GM18520 (cell line): ENCODE data around the gene MAGOH.
"Not testable (repeated sequence)": the region's sequence is repeated elsewhere in the genome, so short reads cannot be mapped to it uniquely, and the experiment has no call there.

Source experiments
- ATAC-seq: cut with Tn5 transposase; IDR thresholded peaks from one replicate; pipeline ENCODE4 v1.9.1; 2021; ENCODE audit not compliant: unreplicated experiment

Gene MAGOH

DNA sequence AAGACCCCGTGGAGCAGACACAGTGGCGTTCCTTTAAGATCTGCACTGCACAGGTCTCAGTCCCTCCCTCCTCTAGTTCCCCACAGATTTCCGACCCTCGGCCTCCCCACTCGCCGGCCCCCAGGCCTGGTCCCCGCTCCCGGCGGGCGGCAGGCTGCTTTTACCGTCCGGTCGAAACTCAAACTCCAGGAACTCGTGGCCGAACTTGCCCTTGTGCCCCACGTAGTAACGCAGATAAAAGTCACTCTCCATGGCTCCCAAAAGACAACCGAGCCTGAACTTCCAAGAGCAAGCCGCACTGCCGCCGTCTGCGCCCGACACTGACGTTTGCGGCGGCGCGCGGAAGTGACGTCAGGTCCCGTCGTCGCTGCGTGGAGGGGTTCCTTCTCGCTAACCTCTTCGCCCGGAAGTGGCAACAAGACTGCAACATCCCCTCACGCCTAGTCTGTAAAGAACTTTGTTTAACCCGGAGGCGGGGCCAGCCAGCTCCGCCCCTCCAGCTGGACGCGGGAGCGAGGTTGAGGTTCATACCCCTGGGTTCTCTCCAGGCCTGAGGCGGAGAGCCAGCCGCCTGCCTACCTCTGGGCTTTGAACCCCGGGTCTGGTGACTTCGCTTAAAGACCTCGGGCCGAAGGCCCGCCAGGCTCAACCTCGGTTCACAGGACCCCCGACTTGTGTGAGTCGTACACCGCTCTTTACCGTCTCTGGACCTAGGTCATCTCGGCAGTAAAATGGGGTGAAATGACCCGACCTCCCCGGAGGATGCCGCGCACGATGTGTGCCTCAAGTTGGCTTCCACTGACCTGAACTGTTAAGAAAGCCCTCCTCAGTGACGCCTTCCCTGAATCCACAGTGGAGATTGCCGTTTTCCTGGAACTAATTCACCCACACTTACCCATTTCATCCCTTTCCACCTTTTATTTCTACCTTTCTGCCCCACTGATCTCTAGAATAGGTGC is at the start of gene MAGOH:
Gene MAGOH (minus strand): TSS at position 322 of the 959 bp plus-strand sequence. CDS start 70 bp downstream, at position 252.
- ATAC-seq = peak; percentile 95

DNA sequence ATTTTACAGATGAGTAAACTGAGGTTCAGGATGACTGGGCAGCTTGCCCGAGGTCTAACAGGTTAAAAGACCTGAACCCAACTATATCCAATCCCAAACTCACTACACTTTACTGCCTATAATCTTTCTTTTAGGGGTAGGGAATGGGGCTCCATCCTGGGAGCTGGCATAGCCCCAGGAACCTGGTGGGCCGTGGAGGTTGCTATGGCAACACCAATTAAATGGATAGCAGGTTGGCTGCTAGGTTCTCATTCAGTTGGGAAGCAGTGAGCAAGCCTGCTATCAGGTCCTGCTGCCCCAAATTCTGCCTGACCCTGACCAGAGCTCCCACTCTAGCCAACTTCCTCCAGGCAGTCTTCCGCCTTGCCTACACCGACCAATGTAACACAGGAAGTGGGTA is 48.6 kb upstream of the MAGOH start:
- no peak for ATAC-seq

DNA sequence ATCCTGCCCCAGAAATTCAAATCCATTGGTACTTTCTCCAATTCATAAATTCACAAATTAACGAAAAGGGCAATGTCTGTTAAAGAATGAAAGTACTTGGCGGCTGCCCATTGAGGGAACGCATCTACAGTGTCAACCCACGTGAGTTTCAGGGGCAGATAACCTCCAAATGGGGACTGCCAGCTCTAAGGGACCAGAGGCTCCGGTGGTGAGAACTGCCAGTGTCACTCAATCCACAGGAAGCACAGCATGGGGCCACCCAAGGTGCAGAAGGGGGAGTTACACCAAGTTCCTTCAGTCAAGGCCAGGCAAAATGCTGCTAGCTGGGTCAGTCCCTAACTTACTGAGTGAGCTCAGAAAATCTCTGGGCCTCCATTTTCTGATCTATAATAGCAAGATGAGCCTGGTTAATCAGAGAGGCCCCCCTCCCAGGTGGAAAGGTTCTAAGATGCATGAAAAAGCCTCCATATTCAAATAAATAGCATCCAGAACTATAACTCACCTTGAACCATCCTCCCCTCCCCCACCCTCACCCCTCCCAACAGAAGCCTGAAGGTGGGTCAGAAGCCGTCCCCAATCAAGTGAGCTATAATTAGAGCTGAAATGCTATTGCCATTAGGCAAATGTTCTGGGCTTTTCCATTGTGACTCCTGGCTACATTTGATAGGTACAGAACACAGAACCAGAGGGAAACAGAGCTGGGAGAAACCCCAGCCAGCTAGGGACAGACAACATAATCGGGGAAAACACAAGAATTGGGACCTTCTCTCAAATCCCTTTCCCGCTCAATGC is 47.8 kb upstream of the MAGOH start:
- ATAC-seq = peak; percentile 82

DNA sequence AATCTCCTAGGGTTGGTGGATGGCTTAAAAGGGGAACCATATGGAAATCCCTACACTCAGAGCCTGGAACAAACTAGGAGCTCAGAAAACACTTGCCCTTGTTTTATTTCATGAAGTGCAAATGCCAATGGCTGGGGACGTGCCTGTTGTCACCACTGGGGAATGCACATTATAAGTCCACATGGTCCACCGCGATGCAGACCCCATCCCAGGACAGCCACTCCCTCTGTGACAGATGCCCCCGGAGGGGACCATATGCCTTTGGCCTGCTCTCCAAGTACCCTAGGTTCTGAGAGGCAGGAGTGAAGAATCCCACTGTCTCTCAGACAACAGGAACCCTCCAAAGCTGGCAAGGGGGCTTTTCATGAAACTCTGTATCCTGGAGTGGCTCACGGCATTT is 47.2 kb upstream of the MAGOH start:
- no peak for ATAC-seq

DNA sequence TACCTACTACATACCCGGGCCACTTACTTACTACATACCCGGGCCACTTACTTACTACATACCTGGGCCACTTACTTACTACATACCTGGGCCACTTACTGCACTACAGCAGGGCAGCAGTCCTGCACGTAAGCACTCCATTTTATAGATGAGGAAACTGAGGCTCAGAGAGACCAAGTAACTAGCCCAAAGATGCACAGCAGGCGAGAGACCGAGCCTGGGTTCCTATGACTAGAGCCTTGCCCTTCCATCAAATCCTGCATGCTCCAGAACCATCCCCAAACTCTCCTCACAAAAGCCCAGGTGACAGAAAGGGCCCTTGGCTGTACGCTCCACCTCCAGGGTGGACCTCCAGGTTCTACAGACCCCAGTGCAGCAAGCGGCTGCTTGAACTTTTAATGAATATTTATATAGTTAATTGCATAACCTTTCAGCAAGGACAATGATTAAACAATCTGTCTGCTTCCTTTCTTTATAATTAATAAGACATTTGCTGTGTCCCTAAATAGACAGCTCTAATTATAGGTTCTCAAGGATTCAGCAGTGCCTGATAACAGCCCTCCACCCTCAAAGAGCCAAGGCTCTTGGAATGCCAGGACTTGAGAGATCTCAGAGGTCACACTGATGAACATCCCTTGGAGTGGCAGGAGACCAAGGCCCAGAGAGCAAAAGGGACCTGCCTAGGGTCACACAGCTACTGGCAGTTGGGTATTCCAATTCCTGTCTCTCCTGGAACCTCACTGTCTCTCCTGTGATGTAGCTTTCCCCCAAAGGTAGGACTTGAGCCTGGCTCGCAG is 46.1 kb upstream of the MAGOH start:
- ATAC-seq = no peak

DNA sequence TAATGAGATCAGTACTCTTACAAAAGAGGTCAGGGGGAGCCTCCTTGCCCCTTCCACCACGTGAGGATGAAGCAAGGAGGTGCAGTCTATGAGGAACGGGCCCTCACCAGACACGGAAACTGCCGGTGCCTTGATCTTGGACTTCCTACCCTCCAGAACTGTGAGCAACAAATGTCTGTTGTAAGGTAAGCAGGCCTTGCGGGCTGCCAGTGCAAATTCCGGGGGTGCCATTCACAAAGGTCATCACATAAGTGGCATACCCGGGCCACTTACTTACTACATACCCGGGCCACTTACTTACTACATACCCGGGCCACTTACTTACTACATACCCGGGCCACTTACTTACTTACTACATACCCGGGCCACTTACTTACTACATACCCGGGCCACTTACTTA is 44.8 kb upstream of the MAGOH start:
- not testable (repeated sequence) for ATAC-seq

DNA sequence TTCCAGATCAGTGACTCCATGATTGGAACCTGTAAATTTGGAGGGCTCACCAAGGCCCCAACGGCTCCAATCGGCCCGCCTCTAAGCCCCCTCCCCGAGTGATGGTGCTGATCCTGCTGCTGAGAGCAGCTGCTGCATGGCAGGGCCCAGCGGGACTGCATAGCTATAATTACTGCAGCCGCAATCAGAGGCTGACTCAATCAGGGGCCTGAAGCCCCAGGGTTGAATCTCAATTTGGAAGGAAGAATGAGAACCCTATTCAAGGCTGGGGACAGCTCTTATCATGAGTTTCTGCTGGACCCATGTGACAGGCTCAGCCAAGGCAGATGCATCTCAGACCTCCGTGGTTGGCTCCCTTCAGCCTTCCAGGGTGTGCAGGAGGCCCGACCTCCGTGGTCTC is 42.8 kb upstream of the MAGOH start:
- no peak for ATAC-seq

DNA sequence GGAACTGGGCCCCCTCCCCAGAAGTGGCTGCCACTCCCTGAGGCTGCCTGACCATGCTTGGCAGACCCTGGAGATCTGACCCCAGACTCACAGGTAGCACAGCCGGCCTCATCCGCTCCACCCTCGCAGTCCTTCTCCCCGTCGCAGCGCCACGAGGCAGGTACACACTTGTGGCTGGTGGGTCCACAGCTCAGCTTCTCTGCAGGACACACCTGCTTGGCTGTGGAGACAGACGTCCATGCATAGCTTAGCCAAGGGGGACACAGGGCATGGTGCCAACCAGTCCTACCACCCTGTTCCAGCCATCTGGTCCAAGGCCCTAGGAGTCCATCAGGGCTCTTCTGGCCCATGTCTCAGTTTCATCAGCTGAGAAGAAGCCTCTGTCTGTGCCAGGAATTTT is 42.2 kb upstream of the MAGOH start:
- ATAC-seq = no peak

DNA sequence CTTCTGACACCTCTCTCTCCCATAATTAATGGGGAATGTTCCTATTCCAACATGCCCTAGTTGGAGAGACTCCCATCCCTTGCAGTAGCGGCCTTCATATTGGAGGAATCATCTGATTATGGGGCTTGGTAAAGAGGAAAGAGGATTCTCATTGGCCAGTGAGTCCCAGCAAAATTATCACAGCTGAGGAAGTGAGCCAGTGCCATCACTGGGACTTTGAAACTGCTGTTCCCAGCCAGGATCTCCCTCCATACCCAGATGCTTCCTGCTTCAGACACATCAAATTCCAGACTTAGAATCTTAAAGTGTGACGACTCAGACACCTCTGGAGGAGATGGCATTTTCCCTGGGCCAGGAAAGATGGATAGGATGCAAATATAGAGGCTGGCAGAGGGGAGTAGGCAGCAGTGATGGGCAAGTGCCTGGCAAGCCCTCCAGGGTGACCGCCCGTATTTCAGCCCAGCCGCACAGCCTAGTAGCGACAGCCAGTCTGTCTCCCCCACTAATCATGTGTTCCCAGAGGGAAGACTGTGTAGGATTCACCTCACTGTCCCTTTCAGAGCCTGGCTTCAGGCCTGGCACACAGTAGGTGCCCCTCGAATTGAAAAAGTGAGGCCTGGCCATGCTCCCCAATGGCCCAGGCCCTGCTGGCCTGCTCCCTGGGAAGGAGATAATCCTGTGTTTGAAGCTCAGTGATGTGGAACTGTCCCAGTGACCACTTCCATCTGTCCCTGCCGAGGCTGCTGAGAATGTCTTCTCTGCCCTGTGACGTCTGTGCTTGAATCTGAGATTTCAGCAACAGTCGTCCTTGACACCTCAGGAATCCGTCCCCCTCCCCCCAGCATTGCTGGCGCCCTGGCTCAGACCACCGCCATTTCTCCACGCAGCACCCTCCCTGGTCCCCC is 41.2 kb upstream of the MAGOH start:
- no peak for ATAC-seq

DNA sequence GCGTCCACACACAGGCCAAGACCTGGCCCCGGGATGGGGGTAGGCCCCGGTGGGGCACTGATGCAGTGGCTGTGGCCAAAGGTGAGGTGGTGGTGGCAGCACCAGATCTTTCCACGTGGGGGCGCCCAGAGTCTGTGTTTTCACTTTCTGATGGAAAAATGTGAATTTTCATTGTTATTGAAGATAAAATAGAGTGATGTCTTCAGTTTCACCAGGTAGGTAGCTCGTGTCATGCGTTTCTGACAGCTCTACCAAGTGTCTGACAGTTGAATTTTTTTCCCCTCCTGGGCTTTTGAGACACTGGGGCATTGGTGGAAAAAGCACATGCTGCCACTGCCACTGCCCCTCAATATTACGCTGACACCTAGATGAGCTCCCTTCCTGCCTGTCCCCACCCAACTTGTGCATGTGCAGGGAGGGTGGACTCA is 40.0 kb upstream of the MAGOH start:
- no peak for ATAC-seq

DNA sequence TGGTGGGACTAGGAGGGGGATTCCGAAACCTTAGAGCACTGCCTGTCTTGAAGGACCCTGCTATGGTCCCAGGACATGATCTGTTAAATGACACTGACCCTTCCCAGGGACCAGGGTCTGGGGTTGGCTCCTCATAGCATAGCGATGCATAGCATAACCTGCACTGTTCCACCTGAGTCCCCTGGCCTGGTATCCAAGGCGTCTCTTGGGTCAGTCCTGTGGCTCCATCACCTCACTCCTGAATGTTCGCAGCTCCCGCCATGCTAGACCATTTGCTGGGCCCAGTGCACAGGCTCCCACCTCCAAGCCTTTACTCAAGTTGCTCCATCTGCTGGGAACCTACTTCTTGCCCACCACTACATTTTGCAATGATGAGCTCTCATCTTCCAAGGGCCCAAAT is 39.0 kb upstream of the MAGOH start:
- no peak for ATAC-seq

DNA sequence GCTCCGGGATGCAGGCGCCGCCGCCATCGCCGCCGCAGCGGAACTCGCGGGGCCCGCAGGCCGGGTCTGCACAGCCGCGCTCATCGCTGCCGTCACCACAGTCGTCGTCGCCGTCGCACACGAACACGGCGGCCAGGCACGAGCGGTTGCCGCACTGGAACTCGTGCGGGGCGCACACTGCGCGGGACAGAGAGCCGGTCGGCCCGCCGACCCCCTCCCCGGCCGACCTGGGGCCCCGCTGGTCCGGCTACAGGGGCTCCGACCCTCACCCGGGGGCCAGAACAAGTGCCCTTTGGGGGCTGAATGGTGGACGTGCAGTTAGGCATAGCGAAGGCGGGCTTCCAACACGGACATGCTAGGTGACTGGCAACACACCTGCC is 38.6 kb upstream of the MAGOH start:
- no peak for ATAC-seq

DNA sequence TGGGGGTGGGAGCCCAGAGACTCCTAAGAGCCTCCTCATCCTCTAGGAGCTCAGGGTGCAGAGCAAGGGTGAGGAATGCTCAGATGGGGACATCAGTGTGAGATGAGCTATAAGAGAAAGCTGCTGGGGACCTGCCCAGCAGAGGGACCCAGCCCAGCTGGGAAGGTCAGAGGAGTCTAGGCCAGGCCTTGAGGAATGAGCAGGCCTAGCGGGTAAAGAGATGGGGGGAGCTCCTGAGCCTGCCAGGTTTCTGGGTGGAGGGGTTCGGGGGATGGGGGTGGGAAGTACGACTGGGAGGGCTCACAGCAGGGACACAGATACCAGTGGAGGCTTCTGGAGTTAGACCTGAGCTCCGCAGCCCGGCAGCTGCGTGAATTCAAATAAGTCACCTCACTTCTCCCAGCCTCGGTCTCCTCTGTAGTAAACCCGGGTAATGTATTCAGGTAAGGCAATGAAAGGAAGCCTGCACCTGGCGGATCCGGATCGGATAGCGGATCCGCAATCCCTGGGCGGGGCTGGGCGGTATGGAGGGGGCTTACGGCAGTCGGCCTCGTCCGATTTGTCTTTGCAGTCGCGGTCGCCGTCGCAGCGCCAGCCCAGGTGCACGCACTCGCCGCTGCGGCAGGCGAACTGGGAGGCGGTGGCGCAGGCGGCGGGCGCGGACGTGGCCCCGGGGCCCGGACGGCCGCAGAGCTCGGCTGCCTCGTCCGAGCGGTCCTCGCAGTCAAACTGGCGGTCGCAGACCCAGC is 38.0 kb upstream of the MAGOH start:
- ATAC-seq = no peak

DNA sequence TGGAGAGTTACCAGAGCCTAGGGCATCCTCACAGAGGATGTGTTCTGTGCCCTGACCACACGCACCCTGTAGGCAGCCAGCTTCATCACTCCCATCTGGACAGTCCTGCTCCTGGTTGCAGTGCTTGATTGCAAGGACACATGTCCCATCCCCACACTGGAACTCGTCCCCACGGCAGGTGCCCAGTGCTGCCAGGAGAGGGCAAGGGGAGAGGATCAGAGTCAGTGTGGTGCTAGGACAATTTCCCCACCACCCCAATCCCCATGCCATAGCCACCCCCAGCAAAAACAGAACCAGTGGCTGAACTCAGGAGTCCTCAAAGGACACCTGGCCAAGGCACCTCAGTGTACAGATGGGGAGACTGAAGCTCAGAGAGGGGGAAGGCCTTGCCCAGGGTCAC is 37.2 kb upstream of the MAGOH start:
- ATAC-seq = no peak

DNA sequence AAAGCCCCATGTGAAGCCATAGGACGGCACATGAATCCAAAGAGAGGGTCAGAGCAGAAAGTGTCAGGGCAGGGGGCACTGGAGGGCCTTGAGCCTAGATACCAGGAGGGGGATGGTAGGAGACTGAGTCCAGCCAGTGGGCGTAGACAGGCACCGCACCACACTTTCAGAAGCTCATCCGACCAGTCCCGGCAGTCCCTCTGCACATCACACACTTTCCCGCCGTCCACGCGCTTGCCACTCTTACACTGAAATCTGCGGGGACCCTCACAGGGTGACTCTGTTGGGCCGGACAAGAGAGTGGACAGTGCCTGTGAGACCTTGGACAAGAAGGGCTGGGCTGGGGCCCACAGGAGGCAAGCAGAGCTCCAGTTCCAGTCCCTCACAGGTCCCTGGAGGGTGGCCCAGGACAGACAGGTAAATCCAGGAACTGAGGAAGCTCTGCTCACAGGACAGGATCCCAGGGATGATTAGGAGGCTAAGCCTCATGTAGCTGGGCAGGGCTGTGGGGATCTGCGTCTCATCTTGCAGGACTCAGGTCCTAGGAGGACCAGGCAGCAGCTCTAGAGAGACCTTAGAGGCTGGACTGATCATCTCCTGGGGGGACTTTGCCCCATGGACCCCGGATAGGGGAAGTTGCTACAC is 36.3 kb upstream of the MAGOH start:
- no peak for ATAC-seq

DNA sequence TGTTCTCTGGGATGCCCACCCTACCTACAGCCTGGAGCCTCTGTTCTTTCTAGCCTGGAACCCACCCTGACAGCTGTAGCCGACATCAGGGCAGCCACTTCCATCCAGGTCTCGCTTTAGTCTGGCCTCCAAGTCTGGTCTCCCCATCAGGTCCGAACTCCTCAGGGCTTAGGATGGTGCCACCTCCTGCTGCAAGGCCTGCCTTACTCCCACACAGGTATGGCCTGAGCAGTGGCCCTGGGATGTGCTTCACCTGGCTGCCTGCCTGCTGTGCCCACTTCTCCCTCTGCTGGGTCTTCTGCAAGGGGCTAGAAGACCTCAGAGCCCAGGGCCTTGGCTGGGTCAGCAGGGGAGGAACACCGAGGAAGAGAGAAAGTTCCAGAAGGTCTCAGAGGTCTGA is 35.7 kb upstream of the MAGOH start:
- ATAC-seq = no peak

DNA sequence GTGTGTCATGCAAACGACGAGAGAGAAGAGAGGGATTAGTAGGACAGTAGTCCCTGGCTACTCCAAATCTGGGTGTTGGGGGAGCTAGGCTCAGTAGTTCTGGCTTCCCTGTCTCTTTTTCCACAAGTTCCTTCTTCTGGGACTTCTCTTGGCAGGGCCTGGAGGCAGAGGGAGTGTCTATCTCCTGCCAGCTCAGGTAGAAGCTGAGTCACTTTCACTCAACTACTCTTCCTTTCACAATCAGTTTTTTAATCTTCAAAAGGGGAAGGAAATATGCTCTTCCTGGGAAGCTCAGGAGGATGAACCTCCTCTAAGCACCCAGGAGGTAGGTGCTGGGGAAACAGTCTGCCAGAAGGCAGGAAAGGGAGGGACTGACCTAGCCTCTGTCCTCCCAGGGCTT is 35.2 kb upstream of the MAGOH start:
- no peak for ATAC-seq

DNA sequence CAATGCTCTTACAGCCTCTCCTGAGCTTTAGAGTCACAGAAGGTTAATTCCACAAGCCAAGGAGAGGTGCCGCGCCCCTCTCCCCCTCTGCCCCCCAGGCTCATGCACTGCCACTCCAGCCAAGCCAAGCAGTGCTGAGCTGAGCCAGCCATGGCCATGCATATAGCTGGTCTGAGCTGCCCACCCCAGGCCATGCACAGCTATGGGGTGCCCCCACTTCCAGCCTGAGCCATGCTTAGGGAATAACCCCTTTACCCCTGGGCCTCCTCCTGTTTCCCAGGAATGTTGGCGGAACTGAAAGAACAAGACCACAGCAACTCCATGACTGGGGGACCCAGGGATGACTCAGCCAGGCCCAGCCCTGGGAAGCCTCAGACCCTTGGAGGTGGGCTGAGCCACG is 34.0 kb upstream of the MAGOH start:
- no peak for ATAC-seq

DNA sequence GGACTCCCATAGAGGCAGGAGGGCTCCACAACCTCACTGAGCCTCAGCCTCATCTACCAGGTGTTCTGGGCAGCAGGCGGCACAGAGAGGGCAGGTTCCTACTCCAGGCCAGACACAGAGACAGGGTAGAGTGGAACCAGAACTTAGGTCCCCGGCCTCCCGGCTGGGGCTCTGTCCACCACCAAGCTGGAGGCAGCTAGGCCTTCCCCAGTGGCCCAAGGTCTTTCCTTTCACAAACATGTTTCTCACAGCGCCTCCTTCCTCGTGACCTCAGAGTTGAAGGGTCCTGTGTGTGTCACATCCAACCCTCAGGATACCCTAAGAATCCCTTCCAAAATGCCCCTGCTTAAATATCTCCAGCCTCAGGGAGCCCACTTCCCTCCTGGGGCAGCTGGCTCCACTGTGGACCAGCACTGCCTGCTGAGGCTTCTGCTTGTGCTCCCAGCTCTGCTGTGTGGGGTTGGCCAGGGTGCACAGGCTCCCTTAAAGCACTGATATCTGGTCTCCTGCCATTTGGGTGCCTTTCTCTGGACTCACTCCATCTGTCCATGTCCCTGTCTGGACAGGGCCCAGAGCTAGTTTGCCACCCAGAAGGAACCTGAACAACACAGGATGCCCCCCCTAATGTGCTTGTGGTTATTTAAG is 33.2 kb upstream of the MAGOH start:
- ATAC-seq = no peak
